GM12874 (cell line): ENCODE results near the gene ZNF281.

Experiments used
- TF ChIP-seq, protein P1 (sequence below): IDR thresholded peaks from 2 replicates; pipeline ENCODE4 v1.5.1; 2011; ENCODE audit warnings: low read depth, mild to moderate bottlenecking, control low read depth, low read length, moderate library complexity; ENCODE audit not compliant: insufficient read depth

Gene ZNF281

GRCh38 chr1:200411406-200412257 is 1.8 kb upstream of the ZNF281 start:
- TF ChIP-seq, protein P1, sequence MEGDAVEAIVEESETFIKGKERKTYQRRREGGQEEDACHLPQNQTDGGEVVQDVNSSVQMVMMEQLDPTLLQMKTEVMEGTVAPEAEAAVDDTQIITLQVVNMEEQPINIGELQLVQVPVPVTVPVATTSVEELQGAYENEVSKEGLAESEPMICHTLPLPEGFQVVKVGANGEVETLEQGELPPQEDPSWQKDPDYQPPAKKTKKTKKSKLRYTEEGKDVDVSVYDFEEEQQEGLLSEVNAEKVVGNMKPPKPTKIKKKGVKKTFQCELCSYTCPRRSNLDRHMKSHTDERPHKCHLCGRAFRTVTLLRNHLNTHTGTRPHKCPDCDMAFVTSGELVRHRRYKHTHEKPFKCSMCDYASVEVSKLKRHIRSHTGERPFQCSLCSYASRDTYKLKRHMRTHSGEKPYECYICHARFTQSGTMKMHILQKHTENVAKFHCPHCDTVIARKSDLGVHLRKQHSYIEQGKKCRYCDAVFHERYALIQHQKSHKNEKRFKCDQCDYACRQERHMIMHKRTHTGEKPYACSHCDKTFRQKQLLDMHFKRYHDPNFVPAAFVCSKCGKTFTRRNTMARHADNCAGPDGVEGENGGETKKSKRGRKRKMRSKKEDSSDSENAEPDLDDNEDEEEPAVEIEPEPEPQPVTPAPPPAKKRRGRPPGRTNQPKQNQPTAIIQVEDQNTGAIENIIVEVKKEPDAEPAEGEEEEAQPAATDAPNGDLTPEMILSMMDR = no peak

DNA sequence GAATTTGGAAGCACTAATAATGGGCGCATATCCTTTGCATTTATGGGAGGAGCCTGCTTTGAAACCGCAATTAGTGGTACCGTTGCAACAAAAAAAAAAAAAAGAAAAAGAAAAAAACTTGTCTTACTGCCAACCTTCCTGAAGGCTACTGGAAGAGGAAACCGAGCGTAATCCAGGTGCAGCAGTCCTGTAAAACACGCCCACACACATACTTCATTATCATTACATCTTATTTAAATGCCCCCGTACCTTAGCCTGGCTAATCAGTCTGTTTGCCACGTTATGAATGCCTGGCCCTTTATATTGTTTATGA is 686 bp upstream of the ZNF281 start:
- TF ChIP-seq, protein P1 = no peak

- TF ChIP-seq, protein P1 = no peak
Measured at GRCh38 chr1:200409203-200409760, 554 bp downstream of the ZNF281 start.

GRCh38 chr1:200406161-200406797 is 3.6 kb downstream of the ZNF281 start:
- TF ChIP-seq, protein P1 = no peak

GRCh38 chr1:200405264-200405663 is 4.6 kb downstream of the ZNF281 start:
- TF ChIP-seq, protein P1 = no peak

GRCh38 chr1:200401708-200402107 is 8.1 kb downstream of the ZNF281 start:
- TF ChIP-seq, protein P1 = no peak

DNA sequence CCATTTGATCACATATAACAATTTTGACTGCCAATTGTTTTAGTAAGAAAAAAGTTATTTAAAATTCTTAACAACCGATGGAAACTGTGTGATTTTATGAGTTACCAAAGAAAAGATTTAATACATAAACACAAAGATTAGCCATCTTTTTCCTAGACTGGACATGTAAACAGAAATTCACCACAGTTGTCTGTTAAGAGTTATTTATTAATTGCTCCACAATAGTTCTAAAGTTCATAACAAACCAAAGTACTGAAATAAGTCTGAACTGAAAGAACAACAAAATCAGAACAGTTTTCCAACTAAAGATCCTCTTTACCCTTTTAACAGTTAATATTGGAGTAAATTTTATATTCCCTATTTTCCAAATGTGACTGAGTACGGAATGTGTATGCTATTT is 8.6 kb downstream of the ZNF281 start:
- TF ChIP-seq, protein P1 = no peak
